Parathyroid adenoma (tissue), 2 donors: Measurements from ENCODE around the gene CABLES2.

ENCODE experiments used
- H2AFZ ChIP-seq: fragments of 300-600 bp; sonication (generic); one replicate; pipeline ENCODE4 v1.7.0; 2017; ENCODE audit warnings: antibody characterized with exemption, mild to moderate bottlenecking
- H3K27ac ChIP-seq: fragments of 300-600 bp; sonication (generic); one replicate; pipeline ENCODE4 v1.7.0; 2017
- H3K27me3 ChIP-seq: fragments of 300-600 bp; sonication (generic); one replicate; pipeline ENCODE4 v1.7.0; 2017; ENCODE audit warnings: low read length; ENCODE audit not compliant: control insufficient read depth, insufficient read depth
- H3K36me3 ChIP-seq: fragments of 300-600 bp; sonication (generic); one replicate; pipeline ENCODE4 v1.7.0; 2017; ENCODE audit warnings: low read length; ENCODE audit not compliant: control insufficient read depth, insufficient read depth
- H3K4me1 ChIP-seq: fragments of 300-600 bp; sonication (generic); one replicate; pipeline ENCODE4 v1.7.0; 2017; ENCODE audit warnings: control low read depth
- H3K4me2 ChIP-seq: fragments of 300-600 bp; sonication (generic); one replicate; pipeline ENCODE4 v1.7.0; 2017; ENCODE audit warnings: low read length
- H3K4me3 ChIP-seq: fragments of 300-600 bp; sonication (generic); one replicate; pipeline ENCODE4 v1.7.0; 2017; ENCODE audit warnings: low read depth, low read length
- H3K79me2 ChIP-seq: fragments of 300-600 bp; sonication (generic); one replicate; pipeline ENCODE4 v1.7.0; 2017; ENCODE audit warnings: control low read depth
- H3K9ac ChIP-seq: fragments of 300-600 bp; sonication (generic); one replicate; pipeline ENCODE4 v1.7.0; 2017; ENCODE audit warnings: mild to moderate bottlenecking
- H3K9me3 ChIP-seq: fragments of 300-600 bp; sonication (generic); one replicate; pipeline ENCODE4 v1.7.0; 2017; ENCODE audit warnings: low read length; ENCODE audit not compliant: control insufficient read depth
- TF ChIP-seq, protein P1 (sequence below): fragments of 300-600 bp; sonication (generic); IDR thresholded peaks from one replicate; pipeline ENCODE4 v1.7.0; 2017; ENCODE audit warnings: antibody characterized with exemption, mild to moderate bottlenecking
- donor health status: primary hyperparathyroidism.

The CABLES2 gene

DNA sequence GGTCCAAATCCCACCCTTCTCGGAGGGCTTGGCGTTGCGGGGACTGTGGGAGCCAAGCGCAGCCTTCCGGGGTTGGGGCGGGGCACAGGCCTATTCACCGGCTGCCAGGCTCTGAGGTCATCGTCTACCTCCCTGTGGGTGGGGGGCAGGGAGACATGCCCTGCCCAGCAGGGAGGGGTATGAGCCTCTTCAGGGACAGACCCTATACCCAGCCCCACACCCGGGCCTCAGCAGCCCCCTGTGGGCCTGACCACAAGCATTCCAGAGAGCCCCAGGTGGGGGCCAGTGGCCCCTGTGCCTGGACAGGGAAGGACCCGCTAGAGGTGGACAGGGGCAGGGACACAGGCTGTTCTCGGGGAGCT lies 51.6 kb downstream of the CABLES2 start:
- Histone ChIP-seq H3K4me3 (no peak overlapping the region), H2AFZ (no peak overlapping the region), H3K36me3 (no peaks in the 10 kb centered on the region), H3K4me2 (no peak overlapping the region), H3K9ac (no peak overlapping the region), H3K4me1 (peaks cover 20% of the 10 kb centered on the region), H3K27ac (peak overlapping the region; percentile 70), H3K9me3 (no peaks in the 10 kb centered on the region), H3K79me2 (peaks cover 2% of the 10 kb centered on the region), H3K27me3 (no peaks in the 10 kb centered on the region)
- TF ChIP-seq, protein P1, sequence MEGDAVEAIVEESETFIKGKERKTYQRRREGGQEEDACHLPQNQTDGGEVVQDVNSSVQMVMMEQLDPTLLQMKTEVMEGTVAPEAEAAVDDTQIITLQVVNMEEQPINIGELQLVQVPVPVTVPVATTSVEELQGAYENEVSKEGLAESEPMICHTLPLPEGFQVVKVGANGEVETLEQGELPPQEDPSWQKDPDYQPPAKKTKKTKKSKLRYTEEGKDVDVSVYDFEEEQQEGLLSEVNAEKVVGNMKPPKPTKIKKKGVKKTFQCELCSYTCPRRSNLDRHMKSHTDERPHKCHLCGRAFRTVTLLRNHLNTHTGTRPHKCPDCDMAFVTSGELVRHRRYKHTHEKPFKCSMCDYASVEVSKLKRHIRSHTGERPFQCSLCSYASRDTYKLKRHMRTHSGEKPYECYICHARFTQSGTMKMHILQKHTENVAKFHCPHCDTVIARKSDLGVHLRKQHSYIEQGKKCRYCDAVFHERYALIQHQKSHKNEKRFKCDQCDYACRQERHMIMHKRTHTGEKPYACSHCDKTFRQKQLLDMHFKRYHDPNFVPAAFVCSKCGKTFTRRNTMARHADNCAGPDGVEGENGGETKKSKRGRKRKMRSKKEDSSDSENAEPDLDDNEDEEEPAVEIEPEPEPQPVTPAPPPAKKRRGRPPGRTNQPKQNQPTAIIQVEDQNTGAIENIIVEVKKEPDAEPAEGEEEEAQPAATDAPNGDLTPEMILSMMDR, result no peak

DNA sequence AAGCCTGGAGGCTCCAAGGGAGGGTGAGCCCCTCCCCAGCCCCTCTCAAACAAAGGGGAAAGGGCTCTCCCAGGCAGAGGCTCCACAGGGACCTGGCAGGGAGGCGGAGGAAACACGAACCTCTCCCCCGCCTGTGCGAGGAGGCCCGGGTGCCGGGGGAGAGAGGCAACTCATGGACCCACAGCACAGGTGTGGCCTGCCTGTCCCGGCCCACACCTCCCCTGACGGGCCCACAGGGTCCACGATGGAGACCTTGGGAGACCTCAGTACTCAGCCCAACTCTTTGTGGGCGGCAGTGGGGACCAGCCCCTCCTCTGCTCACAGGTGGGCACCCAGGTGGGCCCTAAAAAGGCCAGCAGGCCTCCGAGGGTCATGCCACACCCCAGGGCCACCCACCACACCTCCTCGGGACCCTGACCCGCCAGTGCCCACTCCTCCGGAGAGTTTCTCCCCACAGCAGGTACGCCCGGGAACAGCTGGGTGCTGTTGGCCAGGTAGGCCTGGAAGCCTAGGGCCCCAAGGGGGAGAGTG lies 52.2 kb downstream of the CABLES2 start:
- Histone ChIP-seq H2AFZ (no peak overlapping the region), H3K27me3 (no peaks in the 10 kb centered on the region), H3K4me1 (peaks cover 20% of the 10 kb centered on the region), H3K27ac (no peak overlapping the region), H3K36me3 (no peaks in the 10 kb centered on the region), H3K79me2 (peaks cover 2% of the 10 kb centered on the region), H3K9ac (no peak overlapping the region), H3K4me2 (no peak overlapping the region), H3K4me3 (no peak overlapping the region), H3K9me3 (no peaks in the 10 kb centered on the region)
- TF ChIP-seq, protein P1, result no peak

DNA sequence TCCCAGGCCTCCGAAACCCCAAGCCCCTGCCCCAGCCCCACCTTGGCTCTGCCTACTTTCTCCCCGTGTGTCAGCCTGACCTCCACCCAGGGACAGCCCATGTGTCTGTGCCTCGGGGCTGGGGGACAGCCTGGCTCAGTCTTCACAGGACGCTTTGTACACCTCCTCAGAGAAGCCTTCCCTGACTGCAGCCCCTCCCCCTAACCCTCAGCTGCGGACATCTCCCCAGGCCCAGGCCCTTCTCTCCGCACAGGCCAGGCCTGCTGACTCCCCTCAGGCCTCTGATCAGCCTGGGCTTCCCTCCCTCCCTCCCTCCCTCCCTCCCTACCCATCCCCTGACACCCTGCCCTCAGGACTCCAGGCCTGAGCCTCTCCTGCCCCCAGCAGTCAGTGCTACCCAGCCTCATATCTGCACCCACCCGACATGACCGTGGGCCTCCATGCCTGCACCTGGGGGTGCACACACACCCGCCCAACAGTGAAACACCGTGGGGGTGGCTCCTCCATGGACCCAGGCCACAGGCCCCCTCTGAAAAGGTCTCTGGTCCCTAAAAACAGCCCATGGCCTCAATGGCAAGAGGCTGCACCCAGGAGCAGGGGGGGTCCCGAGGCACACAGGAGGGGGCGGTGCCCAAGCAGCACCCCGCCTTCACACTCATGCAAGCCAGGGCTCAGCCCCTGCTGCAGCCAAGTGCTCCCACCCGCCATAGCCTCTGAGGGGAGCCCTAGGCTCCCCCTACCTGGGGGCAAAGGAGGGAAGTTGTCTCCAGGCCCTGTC lies 52.9 kb downstream of the CABLES2 start:
- TF ChIP-seq, protein P1, result no peak

DNA sequence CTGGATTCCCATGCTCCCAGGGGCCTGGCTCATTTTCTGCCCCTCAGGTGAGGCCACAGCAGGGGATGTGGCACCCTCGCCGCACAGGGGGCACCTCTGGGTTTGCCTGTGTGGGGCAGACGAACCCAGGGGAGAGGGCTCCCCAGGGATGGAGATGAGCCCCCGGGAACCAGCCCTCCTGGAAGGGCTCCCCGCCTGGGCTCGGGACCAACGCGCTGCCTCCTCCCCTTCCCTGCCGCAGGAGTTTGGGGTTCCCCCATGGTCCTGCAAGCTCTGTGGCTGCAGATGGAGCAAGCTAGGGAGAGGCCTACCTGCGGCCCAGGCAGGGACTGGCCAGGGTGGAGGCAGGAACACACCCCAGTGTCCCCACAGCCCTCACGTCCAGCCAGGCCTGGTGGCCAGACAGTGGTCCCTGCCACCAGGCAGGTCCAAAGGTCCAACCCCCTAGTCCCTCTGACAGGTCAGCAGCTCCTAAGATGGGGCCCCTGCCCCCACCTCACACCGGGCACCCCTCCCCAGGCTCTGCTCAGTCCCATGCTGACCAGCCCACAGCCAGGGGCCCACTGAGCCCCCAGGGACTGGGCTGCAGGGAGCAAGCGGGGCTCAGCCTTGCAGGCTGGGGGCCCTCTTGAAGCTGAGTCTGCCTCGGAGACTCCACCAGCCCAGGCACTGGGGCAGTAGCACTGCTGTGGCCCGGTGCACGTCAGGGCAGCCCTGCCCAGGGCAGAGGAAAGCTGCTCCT lies 53.6 kb downstream of the CABLES2 start:
- TF ChIP-seq, protein P1, result no peak
- Histone ChIP-seq H3K36me3 (no peaks in the 10 kb centered on the region), H3K4me1 (peaks cover 19% of the 10 kb centered on the region), H3K27ac (no peak overlapping the region), H2AFZ (no peak overlapping the region), H3K27me3 (no peaks in the 10 kb centered on the region), H3K9me3 (no peaks in the 10 kb centered on the region), H3K9ac (no peak overlapping the region), H3K4me3 (no peak overlapping the region), H3K79me2 (peaks cover 2% of the 10 kb centered on the region), H3K4me2 (no peak overlapping the region)

More for the DNA sequence above, 52.9 kb downstream of the CABLES2 start:
- no peaks in the 10 kb centered on the region for H3K36me3 ChIP-seq
- H3K4me3 ChIP-seq, result no peak overlapping the region
- H3K9me3 ChIP-seq, result no peaks in the 10 kb centered on the region
- H3K27ac ChIP-seq, result no peak overlapping the region
- H3K4me1 ChIP-seq, result peaks cover 20% of the 10 kb centered on the region
- peaks cover 2% of the 10 kb centered on the region for H3K79me2 ChIP-seq
- H3K9ac ChIP-seq, result no peak overlapping the region
- H2AFZ ChIP-seq, result no peak overlapping the region
- no peak overlapping the region for H3K4me2 ChIP-seq
- H3K27me3 ChIP-seq, result no peaks in the 10 kb centered on the region
